HepG2 (cell line): ENCODE results near the gene ALOX12. TPM values are rescaled to one million over a fixed set of nuclear protein-coding genes. Genes with fewer than 3 reads are reported as not detected.

Source experiments
- ATF5 ChIP-seq: sonication (generic); formaldehyde crosslinking; IDR thresholded peaks from 2 replicates; pipeline ENCODE4 v1.4.0; 2020; ENCODE audit warnings: mild to moderate bottlenecking, low read depth, missing genetic modification reagents
- KDM5A ChIP-seq: fragments of 200-600 bp; sonication (generic); IDR thresholded peaks from 2 replicates; pipeline ENCODE4 v1.7.0; 2018; ENCODE audit warnings: antibody characterized with exemption, mild to moderate bottlenecking, low read length, borderline replicate concordance
- PTBP1 ChIP-seq: fragments of 200-400 bp; formaldehyde crosslinking; IDR thresholded peaks from 2 replicates; pipeline ENCODE4 v1.6.1; 2018; ENCODE audit warnings: low read length, low read depth; ENCODE audit not compliant: poor library complexity, severe bottlenecking
- SNAPC2 ChIP-seq: sonication (generic); formaldehyde crosslinking; IDR thresholded peaks from 2 replicates; pipeline ENCODE4 v1.8.1; 2022; ENCODE audit warnings: mild to moderate bottlenecking, missing genetic modification reagents
- TCF7 ChIP-seq: sonication (generic); IDR thresholded peaks from 2 replicates; pipeline ENCODE4 v1.6.1; 2016; ENCODE audit warnings: antibody characterized with exemption, low read depth
- ZBTB42 ChIP-seq: sonication (generic); formaldehyde crosslinking; IDR thresholded peaks from 2 replicates; pipeline ENCODE4 v1.5.0; 2020; ENCODE audit warnings: mild to moderate bottlenecking, missing genetic modification reagents
- ZNF253 ChIP-seq: sonication (generic); formaldehyde crosslinking; IDR thresholded peaks from 2 replicates; pipeline ENCODE4 v1.8.0; 2022; ENCODE audit warnings: mild to moderate bottlenecking, missing genetic modification reagents, borderline replicate concordance
- ZNF280D ChIP-seq: sonication (generic); formaldehyde crosslinking; IDR thresholded peaks from 2 replicates; pipeline ENCODE4 v1.5.1; 2020; ENCODE audit warnings: mild to moderate bottlenecking, missing genetic modification reagents
- ZNF451 ChIP-seq: sonication (generic); formaldehyde crosslinking; IDR thresholded peaks from 2 replicates; pipeline ENCODE4 v1.5.0; 2020; ENCODE audit warnings: mild to moderate bottlenecking, missing genetic modification reagents
- ZNF546 ChIP-seq: sonication (generic); formaldehyde crosslinking; conservative IDR thresholded peaks from 2 replicates; pipeline ENCODE4 v1.8.1; 2023; ENCODE audit warnings: mild to moderate bottlenecking, missing genetic modification reagents
- ZNF564 ChIP-seq: sonication (generic); formaldehyde crosslinking; IDR thresholded peaks from 2 replicates; pipeline ENCODE4 v1.8.1; 2023; ENCODE audit warnings: mild to moderate bottlenecking, missing genetic modification reagents
- ZNF597 ChIP-seq: sonication (generic); formaldehyde crosslinking; IDR thresholded peaks from 2 replicates; pipeline ENCODE4 v1.5.0; 2020; ENCODE audit warnings: missing genetic modification reagents
- polyA plus RNA-seq, 8 experiments: library from polyadenylated mRNA; depleted of rRNA in 3 of 8; stranded (reverse) in 7 of 8; unstranded in 1 of 8; fragments of >200 nt; fragmentation: Illumina TruSeq in 4 of 8; extraction: Trizol in 4 of 8; gene quantifications; 2 replicates each; pipeline versions ENCODE4 v1.2.1 to v1.2.3, GENCODE V29; 2011 to 2016; ENCODE audit warnings: low read depth in 4 of 8, missing spikeins in 1 of 8, mixed read lengths in 1 of 8; ENCODE audit not compliant: insufficient read depth in 1 of 8
- total RNA-seq, 5 experiments: library from RNA; depleted of rRNA; stranded (reverse); fragments of >200 nt; fragmentation: Illumina TruSeq; extraction: Trizol; gene quantifications; 2 replicates each; pipeline ENCODE4 v1.2.3, GENCODE V29; 2016; ENCODE audit warnings: low read depth in 1 of 5

Gene ALOX12
- total and polyA plus RNA-seq, 2 of the 13 experiments (the other 11 are each of a cell fraction or from before 2014, with no cell fraction given): not detected

DNA sequence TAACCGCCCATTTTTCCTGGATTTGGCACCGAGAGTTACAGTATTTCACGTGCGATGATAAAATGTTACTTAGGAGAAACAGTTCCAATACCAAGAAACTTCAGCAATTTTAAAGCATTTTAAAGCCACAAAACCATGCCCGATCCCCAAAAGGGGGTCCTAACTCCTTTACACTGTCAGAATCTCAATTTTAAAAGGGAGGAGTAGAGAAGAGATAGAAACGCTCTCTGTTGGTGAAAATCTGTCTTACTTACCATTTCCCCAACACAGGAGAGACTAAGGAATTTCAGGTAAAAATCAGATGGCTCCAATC, 16.0 kb downstream of the ALOX12 start (continued):
- TF ChIP-seq ATF5 (CRISPR knock-in tag): no peak
- TF ChIP-seq TCF7: no peak
- TF ChIP-seq ZNF253 (CRISPR knock-in tag): no peak
- TF ChIP-seq ZBTB42 (CRISPR knock-in tag): 0 out of 2 replicates have a peak, but pooled peaks have one; percentile 10
- TF ChIP-seq ZNF546 (CRISPR knock-in tag): 0 out of 2 replicates have a peak, but pooled peaks have one; percentile 15
- 0 out of 2 replicates have a peak, but pooled peaks have one; percentile 8 for TF ChIP-seq ZNF280D (CRISPR knock-in tag)
- no peak for TF ChIP-seq ZNF564 (CRISPR knock-in tag)
- TF ChIP-seq ZNF451: no peak
- TF ChIP-seq ZNF597 (CRISPR knock-in tag): no peak
- TF ChIP-seq PTBP1: no peak
- TF ChIP-seq SNAPC2 (CRISPR knock-in tag): no peak
- peak; percentile 94; the same call in 1 of the 2 replicates for TF ChIP-seq KDM5A
